ENCODE results near the gene EFEMP2. TPM values are rescaled to one million over a fixed set of nuclear protein-coding genes. Genes with fewer than 3 reads are reported as not detected.

The EFEMP2 gene
- total RNA-seq, 2 donors from 2014 or later, result 16.2 to 25.4 TPM

DNA sequence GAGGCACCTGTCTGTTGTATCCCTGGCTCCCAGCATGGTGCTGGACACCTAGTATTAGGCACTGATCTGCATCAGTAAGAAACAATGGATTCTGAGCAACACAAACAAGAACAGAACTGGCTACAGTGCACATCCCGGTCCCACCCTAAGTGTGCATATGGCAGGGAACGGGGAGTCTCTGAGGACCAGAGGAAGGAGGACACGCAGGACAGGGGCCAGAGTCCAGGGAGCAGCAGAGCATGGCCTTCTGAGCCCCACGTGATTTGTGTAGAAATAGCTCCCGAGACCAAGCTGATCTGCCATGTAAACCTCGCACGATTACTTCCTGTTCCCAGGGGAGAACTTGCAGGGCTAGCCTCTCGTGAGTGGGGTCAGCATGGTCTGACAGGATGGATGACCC lies 51.5 kb downstream of the EFEMP2 start:
- ATAC-seq, result no peak
- 49 to 100% methylated on average over 1 to 8 of the region's 8 CpGs for WGBS, 2 donors
- DNase-seq, result peak in 2 of 4 donors; percentile 17 to 37
- H3K4me3 ChIP-seq, result no peak overlapping the region
- H3K27ac ChIP-seq, result peak overlapping the region in 3 of 4 donors; percentile 25 to 36 (median 29)
- no peaks in the 10 kb centered on the region for H3K36me3 ChIP-seq (replicated peaks in 1 of 2; ENCODE audit: insufficient read depth in 1 of 2, low read depth in 2 of 2)
- H3K4me1 ChIP-seq, result peaks cover 37% of the 10 kb centered on the region
- intact Hi-C loops (cut with DNase I), result loop anchor here (5.0 kb wide), 1 partner anchor 104 kb away; no protein-coding TSS in a partner anchor
- TF ChIP-seq, protein P1, sequence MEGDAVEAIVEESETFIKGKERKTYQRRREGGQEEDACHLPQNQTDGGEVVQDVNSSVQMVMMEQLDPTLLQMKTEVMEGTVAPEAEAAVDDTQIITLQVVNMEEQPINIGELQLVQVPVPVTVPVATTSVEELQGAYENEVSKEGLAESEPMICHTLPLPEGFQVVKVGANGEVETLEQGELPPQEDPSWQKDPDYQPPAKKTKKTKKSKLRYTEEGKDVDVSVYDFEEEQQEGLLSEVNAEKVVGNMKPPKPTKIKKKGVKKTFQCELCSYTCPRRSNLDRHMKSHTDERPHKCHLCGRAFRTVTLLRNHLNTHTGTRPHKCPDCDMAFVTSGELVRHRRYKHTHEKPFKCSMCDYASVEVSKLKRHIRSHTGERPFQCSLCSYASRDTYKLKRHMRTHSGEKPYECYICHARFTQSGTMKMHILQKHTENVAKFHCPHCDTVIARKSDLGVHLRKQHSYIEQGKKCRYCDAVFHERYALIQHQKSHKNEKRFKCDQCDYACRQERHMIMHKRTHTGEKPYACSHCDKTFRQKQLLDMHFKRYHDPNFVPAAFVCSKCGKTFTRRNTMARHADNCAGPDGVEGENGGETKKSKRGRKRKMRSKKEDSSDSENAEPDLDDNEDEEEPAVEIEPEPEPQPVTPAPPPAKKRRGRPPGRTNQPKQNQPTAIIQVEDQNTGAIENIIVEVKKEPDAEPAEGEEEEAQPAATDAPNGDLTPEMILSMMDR (IDR thresholded peaks at IDR 0.05), result no peak
- no peak for TF ChIP-seq POLR2A (IDR thresholded peaks at IDR 0.05)
- no peaks in the 10 kb centered on the region for H3K27me3 ChIP-seq
- no peaks in the 10 kb centered on the region for H3K9me3 ChIP-seq

GRCh38 chr11:65817835-65818680 lies 54.5 kb downstream of the EFEMP2 start:
- no peak for TF ChIP-seq POLR2A (IDR thresholded peaks at IDR 0.05)
- TF ChIP-seq, protein P1 (IDR thresholded peaks at IDR 0.05), result peak; percentile 96 to 100 (median 100)
- 6 to 10% methylated on average over 33 to 65 of the region's 74 CpGs for WGBS, 2 donors
- no peaks in the 10 kb centered on the region for H3K36me3 ChIP-seq (replicated peaks in 1 of 2; ENCODE audit: insufficient read depth in 1 of 2, low read depth in 2 of 2)
- peak; percentile 93 to 97 (median 96) for DNase-seq
- H3K4me3 ChIP-seq, result peak overlapping the region in 1 of 2 donors; percentile 33
- H3K27ac ChIP-seq, result peak overlapping the region; percentile 79 to 89 (median 85)
- intact Hi-C loops (cut with DNase I), result no loop called here
- no peaks in the 10 kb centered on the region for H3K9me3 ChIP-seq
- peaks cover 32% of the 10 kb centered on the region for H3K4me1 ChIP-seq
- peak; percentile 95 for ATAC-seq
- no peaks in the 10 kb centered on the region for H3K27me3 ChIP-seq

DNA sequence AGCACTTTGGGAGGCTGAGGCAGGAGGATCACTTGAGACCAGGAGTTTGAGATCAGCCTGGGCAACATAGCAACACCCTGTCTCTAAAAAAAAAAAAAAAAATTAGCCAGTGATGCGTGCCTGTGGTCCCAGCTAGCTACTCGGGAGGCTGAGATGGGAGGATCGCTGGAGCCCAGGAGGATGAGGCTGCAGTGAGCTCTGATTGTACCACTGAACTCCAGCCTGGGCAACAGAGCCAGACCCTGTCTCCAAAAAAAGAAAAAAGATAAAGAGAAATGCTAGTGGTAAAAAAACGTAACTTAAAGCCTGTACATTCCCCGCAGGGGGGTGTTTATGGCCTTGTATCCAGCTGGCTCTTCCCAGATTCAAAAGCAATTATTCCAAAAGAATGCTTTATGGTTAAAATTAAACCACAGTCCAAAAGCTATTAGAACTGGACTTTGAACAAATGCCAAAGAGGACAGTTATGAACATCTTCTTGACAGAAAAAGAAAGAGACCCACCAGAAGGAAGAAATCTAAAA lies 55.2 kb downstream of the EFEMP2 start:
- Histone ChIP-seq H3K9me3 (no peaks in the 10 kb centered on the region), H3K4me3 (peak overlapping the region in 1 of 2 donors; percentile 33), H3K36me3 (replicated peaks in 1 of 2; ENCODE audit: insufficient read depth in 1 of 2, low read depth in 2 of 2) (no peaks in the 10 kb centered on the region), H3K27ac (peak overlapping the region in 3 of 4 donors; percentile 79 to 89 (median 88)), H3K4me1 (peaks cover 25% of the 10 kb centered on the region), H3K27me3 (no peaks in the 10 kb centered on the region)
- WGBS, 2 donors, result 51 to 58% methylated on average over 5 of the region's 5 CpGs
- TF ChIP-seq, protein P1 (IDR thresholded peaks at IDR 0.05), result no peak
- no peak for TF ChIP-seq POLR2A (IDR thresholded peaks at IDR 0.05)
- intact Hi-C loops (cut with DNase I), result no loop called here
- DNase-seq (no peak), ATAC-seq (no peak)

DNA sequence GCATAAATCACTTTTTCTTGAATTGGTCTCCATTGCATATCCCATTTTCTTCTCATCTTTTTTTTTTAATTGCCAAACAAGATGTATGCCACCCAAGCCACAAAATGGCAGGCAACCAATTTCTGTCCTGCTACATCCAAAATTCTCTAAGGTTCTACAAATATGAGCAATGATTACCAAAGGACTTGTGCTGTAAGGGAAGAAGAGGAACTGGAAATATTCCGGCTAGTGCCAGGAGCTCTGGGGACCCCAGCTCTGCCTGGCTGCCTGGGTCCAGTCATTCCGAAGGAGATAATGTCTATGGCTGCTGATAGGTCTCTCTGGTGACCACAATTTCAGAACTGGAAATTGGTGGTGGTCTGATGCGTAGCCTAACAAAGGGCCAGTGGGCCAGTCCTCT lies 55.9 kb downstream of the EFEMP2 start:
- no peak for DNase-seq
- WGBS, 2 donors, result 83 to 93% methylated on average over 1 to 3 of the region's 3 CpGs
- no peaks in the 10 kb centered on the region for H3K27me3 ChIP-seq
- H3K4me1 ChIP-seq, result peaks cover 22% of the 10 kb centered on the region
- no peaks in the 10 kb centered on the region for H3K9me3 ChIP-seq
- no peaks in the 10 kb centered on the region for H3K36me3 ChIP-seq (replicated peaks in 1 of 2; ENCODE audit: insufficient read depth in 1 of 2, low read depth in 2 of 2)
- ATAC-seq, result no peak
- TF ChIP-seq, protein P1 (IDR thresholded peaks at IDR 0.05), result no peak
- TF ChIP-seq POLR2A (IDR thresholded peaks at IDR 0.05), result no peak
- H3K4me3 ChIP-seq, result no peak overlapping the region
- intact Hi-C loops (cut with DNase I), result no loop called here
- H3K27ac ChIP-seq, result no peak overlapping the region

Other genes with a start within 250 kb of the EFEMP2 start
- gene SIPA1, start 234.7 kb downstream of the EFEMP2 start, total RNA-seq, result 10 to 100 TPM; 23.6 to 29.3 TPM
- 10 to 100 TPM; 27.5 to 45.8 TPM for gene RELA, start 209.9 kb downstream of the EFEMP2 start, total RNA-seq
- gene KAT5, start 160.5 kb downstream of the EFEMP2 start, total RNA-seq, result 10 to 100 TPM; 38.9 to 45.5 TPM
- 100 to 1,000 TPM in 1 of 2 donors, 10 to 100 TPM in 1; 45.4 to 112 TPM for gene RNASEH2C, start 152.0 kb downstream of the EFEMP2 start, total RNA-seq
- gene AP5B1, start 91.8 kb downstream of the EFEMP2 start, total RNA-seq, result 10 to 100 TPM; 18.2 to 33.9 TPM
- gene OVOL1, start 85.7 kb downstream of the EFEMP2 start, total RNA-seq, result 1 to 10 TPM in 1 of 2 donors, under 1 TPM in 1; 0.78 to 1.3 TPM
- under 1 TPM in 1 of 2 donors, not detected in 1; 0.26 TPM for gene SNX32, start 38.8 kb downstream of the EFEMP2 start, total RNA-seq
- gene CFL1, start 14.6 kb downstream of the EFEMP2 start, total RNA-seq, result 100 to 1,000 TPM; 190 to 412 TPM
- 10 to 100 TPM; 38.2 to 40.5 TPM for gene MUS81, start 12.4 kb downstream of the EFEMP2 start, total RNA-seq
- gene CTSW, start 7.0 kb upstream of the EFEMP2 start, total RNA-seq, result under 1 TPM; 0.33 to 0.78 TPM
- gene FIBP, start 15.7 kb upstream of the EFEMP2 start, total RNA-seq, result 10 to 100 TPM; 40.2 to 49.5 TPM
- gene CCDC85B, start 17.9 kb upstream of the EFEMP2 start, total RNA-seq, result 10 to 100 TPM; 49.8 to 54.5 TPM
- gene FOSL1, start 27.6 kb upstream of the EFEMP2 start, total RNA-seq, result 10 to 100 TPM in 1 of 2 donors, under 1 TPM in 1; 0.52 to 17.8 TPM
- gene C11orf68, start 46.3 kb upstream of the EFEMP2 start, total RNA-seq, result 10 to 100 TPM; 10.4 to 17.8 TPM
- gene DRAP1, start 46.6 kb upstream of the EFEMP2 start, total RNA-seq, result 10 to 100 TPM; 29.6 to 91.6 TPM
- not detected for gene TSGA10IP, start 72.7 kb upstream of the EFEMP2 start, total RNA-seq
- gene SART1, start 88.9 kb upstream of the EFEMP2 start, total RNA-seq, result 10 to 100 TPM; 27.5 to 60.6 TPM
- 10 to 100 TPM in 1 of 2 donors, 1 to 10 TPM in 1; 7.8 to 28.0 TPM for gene EIF1AD, start 129.4 kb upstream of the EFEMP2 start, total RNA-seq
- gene BANF1, start 129.7 kb upstream of the EFEMP2 start, total RNA-seq, result 10 to 100 TPM; 44.4 to 62.3 TPM
- not detected for gene CST6, start 139.2 kb upstream of the EFEMP2 start, total RNA-seq
- not detected for gene CATSPER1, start 153.7 kb upstream of the EFEMP2 start, total RNA-seq
- 1 to 10 TPM in 1 of 2 donors, under 1 TPM in 1; 0.66 to 2.6 TPM for gene GAL3ST3, start 176.4 kb upstream of the EFEMP2 start, total RNA-seq
- 100 to 1,000 TPM; 112 to 255 TPM for gene SF3B2, start 179.6 kb upstream of the EFEMP2 start, total RNA-seq
- gene PACS1, start 197.5 kb upstream of the EFEMP2 start, total RNA-seq, result 10 to 100 TPM; 17.5 to 19.7 TPM